K562 (cell line): Measurements from ENCODE around the gene RBP3. TPM values are rescaled to one million over a fixed set of nuclear protein-coding genes. Genes with fewer than 3 reads are reported as not detected.

Source experiments
- DMBX1 ChIP-seq: fragments of 250-450 bp; sonication (Bioruptor Pico); IDR thresholded peaks from 2 replicates; pipeline ENCODE4 v1.8.0; 2022; ENCODE audit warnings: inconsistent platforms, mild to moderate bottlenecking, moderate library complexity, borderline replicate concordance
- EHMT2 ChIP-seq: fragments of 450-650 bp; IDR thresholded peaks from 2 replicates; pipeline ENCODE4 v1.6.1; 2018; ENCODE audit warnings: antibody characterized with exemption
- EZH2 ChIP-seq: IDR thresholded peaks from 2 replicates; pipeline ENCODE4 v1.6.1; 2012; ENCODE audit warnings: low read depth, mild to moderate bottlenecking, inconsistent platforms, low read length, borderline replicate concordance
- FOXK1 ChIP-seq: sonication (generic); formaldehyde crosslinking; IDR thresholded peaks from 2 replicates; pipeline ENCODE4 v1.8.0; 2022; ENCODE audit warnings: missing genetic modification reagents, mild to moderate bottlenecking, borderline replicate concordance
- GTF2A2 ChIP-seq: IDR thresholded peaks from 2 replicates; pipeline ENCODE4 v1.6.1; 2016; ENCODE audit warnings: mild to moderate bottlenecking, missing genetic modification characterization, missing compliant biosample characterization
- HNRNPK ChIP-seq: fragments of 200-400 bp; formaldehyde crosslinking; IDR thresholded peaks from one replicate; pipeline ENCODE4 v1.6.1; 2018; ENCODE audit warnings: mild to moderate bottlenecking, low read depth, low read length; ENCODE audit not compliant: poor library complexity, severe bottlenecking
- IFI16 ChIP-seq: fragments of 250-450 bp; sonication (Bioruptor Pico); IDR thresholded peaks from 2 replicates; pipeline ENCODE4 v2.1.2; 2022; ENCODE audit warnings: mild to moderate bottlenecking, inconsistent platforms
- MAFG ChIP-seq: fragments of 450-650 bp; conservative IDR thresholded peaks from 2 replicates; pipeline ENCODE4 v1.6.1; 2016; ENCODE audit warnings: missing genetic modification characterization, missing compliant biosample characterization
- NFE2 ChIP-seq: IDR thresholded peaks from 2 replicates; pipeline ENCODE4 v1.6.1; 2014; ENCODE audit warnings: antibody characterized with exemption, low read depth
- NRF1 ChIP-seq, 2 experiments: fragments of 450-650 bp; IDR thresholded peaks in 1 of 2; conservative IDR thresholded peaks in 1 of 2; 2 replicates each; pipeline ENCODE4 v1.6.1; 2014; ENCODE audit warnings: mild to moderate bottlenecking in 2 of 2
- OTX1 ChIP-seq: fragments of 450-650 bp; formaldehyde crosslinking; IDR thresholded peaks from 2 replicates; pipeline ENCODE4 v1.4.0; 2022; ENCODE audit warnings: mild to moderate bottlenecking
- PBX2 ChIP-seq, 2 experiments: IDR thresholded peaks in 1 of 2; conservative IDR thresholded peaks in 1 of 2; 2 replicates each; pipeline ENCODE4 v1.6.1; 2016; ENCODE audit warnings: low read depth in 2 of 2, mild to moderate bottlenecking in 1 of 2, missing compliant biosample characterization in 1 of 2, missing genetic modification characterization in 1 of 2, moderate library complexity in 1 of 2
- PPARD ChIP-seq: fragments of 250-450 bp; sonication (Bioruptor Pico); IDR thresholded peaks from 2 replicates; pipeline ENCODE4 v1.8.0; 2022; ENCODE audit warnings: inconsistent platforms, mild to moderate bottlenecking, moderate library complexity
- SPI1 ChIP-seq: IDR thresholded peaks from 2 replicates; pipeline ENCODE4 v1.6.1; 2011; ENCODE audit warnings: low read depth, low read length, control low read depth, borderline replicate concordance
- TAL1 ChIP-seq: fragments of 450-650 bp; IDR thresholded peaks from 2 replicates; pipeline ENCODE4 v1.6.1; 2016; ENCODE audit warnings: mild to moderate bottlenecking
- TCF3 ChIP-seq: sonication (generic); formaldehyde crosslinking; IDR thresholded peaks from 2 replicates; pipeline ENCODE4 v1.4.0; 2020; ENCODE audit warnings: mild to moderate bottlenecking, missing genetic modification reagents
- ZC3H8 ChIP-seq: fragments of 450-650 bp; IDR thresholded peaks from 2 replicates; pipeline ENCODE4 v1.6.1; 2017
- ZFP30 ChIP-seq: fragments of 250-450 bp; sonication (Bioruptor Pico); IDR thresholded peaks from 2 replicates; pipeline ENCODE4 v1.8.0; 2022; ENCODE audit warnings: moderate library complexity, mild to moderate bottlenecking, inconsistent platforms, borderline replicate concordance
- ZNF263 ChIP-seq: sonication (generic); formaldehyde crosslinking; IDR thresholded peaks from 2 replicates; pipeline ENCODE4 v1.8.0; 2022; ENCODE audit warnings: mild to moderate bottlenecking, missing genetic modification reagents, borderline replicate concordance
- ZNF316 ChIP-seq: fragments of 450-650 bp; IDR thresholded peaks from 2 replicates; pipeline ENCODE4 v1.6.1; 2016
- ZNF766 ChIP-seq: fragments of 200-800 bp; sonication (Bioruptor generic); conservative IDR thresholded peaks from 2 replicates; pipeline ENCODE4 v1.6.1; 2016; ENCODE audit warnings: missing genetic modification characterization, missing compliant biosample characterization
- ZZZ3 ChIP-seq: fragments of 450-650 bp; IDR thresholded peaks from 2 replicates; pipeline ENCODE4 v1.6.1; 2016; ENCODE audit warnings: antibody characterized with exemption, mild to moderate bottlenecking, moderate library complexity
- polyA plus RNA-seq, 8 experiments: library from polyadenylated mRNA; depleted of rRNA in 4 of 8; stranded (reverse) in 5 of 8; unstranded in 3 of 8; fragments of >200 nt; fragmentation: Nextera tagmentation in 2 of 8; fragmentation: Illumina TruSeq in 1 of 8; extraction: Ambion mirVana in 2 of 8; extraction: Trizol in 1 of 8; gene quantifications; 2 replicates each; pipeline versions ENCODE4 v1.2.1 to v1.2.3, GENCODE V29; 2011 to 2014; ENCODE audit warnings: inconsistent platforms in 1 of 8, missing spikeins in 1 of 8
- total RNA-seq, 7 experiments: library from RNA; depleted of rRNA in 6 of 7; stranded (reverse); fragments of >200 nt in 6 of 7; fragmentation: Illumina TruSeq in 2 of 7; extraction: Trizol in 2 of 7; gene quantifications; 2 replicates each; pipeline versions ENCODE4 v1.2.1 to v1.2.3, GENCODE V29; 2011 to 2021; ENCODE audit warnings: low replicate concordance in 1 of 7
- TF ChIP-seq, protein P1 (sequence below): sonication (generic); formaldehyde crosslinking; IDR thresholded peaks from 2 replicates; pipeline ENCODE4 v1.8.0; 2022; ENCODE audit warnings: missing genetic modification reagents, mild to moderate bottlenecking, borderline replicate concordance
- TF ChIP-seq, protein P2 (sequence below): IDR thresholded peaks from 2 replicates; pipeline ENCODE4 v1.6.1; 2014; ENCODE audit warnings: antibody characterized with exemption

Gene RBP3
- total and polyA plus RNA-seq, 9 of the 15 experiments (the other 6 are each of a cell fraction or from before 2014, with no cell fraction given), result not detected

GRCh38 chr10:47336387-47337134 lies 11.6 kb upstream of the RBP3 start (continued):
- TF ChIP-seq ZC3H8, result no peak
- TF ChIP-seq ZFP30 (CRISPR knock-in tag), result no peak
- no peak for TF ChIP-seq PPARD
- 0 out of 2 replicates have a peak, but pooled peaks have one; percentile 45 for TF ChIP-seq EZH2
- TF ChIP-seq, protein P1, sequence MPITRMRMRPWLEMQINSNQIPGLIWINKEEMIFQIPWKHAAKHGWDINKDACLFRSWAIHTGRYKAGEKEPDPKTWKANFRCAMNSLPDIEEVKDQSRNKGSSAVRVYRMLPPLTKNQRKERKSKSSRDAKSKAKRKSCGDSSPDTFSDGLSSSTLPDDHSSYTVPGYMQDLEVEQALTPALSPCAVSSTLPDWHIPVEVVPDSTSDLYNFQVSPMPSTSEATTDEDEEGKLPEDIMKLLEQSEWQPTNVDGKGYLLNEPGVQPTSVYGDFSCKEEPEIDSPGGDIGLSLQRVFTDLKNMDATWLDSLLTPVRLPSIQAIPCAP (CRISPR knock-in tag), result no peak
- TF ChIP-seq PBX2 (CRISPR knock-in tag; IDR thresholded peaks at IDR 0.05; ENCODE audit: low read depth), result no peak
- no peak; the same call in 1 of the 2 replicates for TF ChIP-seq PBX2 (tag; conservative IDR thresholded peaks at IDR 0.05; ENCODE audit: low read depth)
- peak; percentile 68 for TF ChIP-seq ZNF263 (CRISPR knock-in tag)
- TF ChIP-seq HNRNPK, result no peak
- peak; percentile 47 for TF ChIP-seq ZNF316
- no peak for TF ChIP-seq GTF2A2 (tag)
- peak; percentile 85 for TF ChIP-seq EHMT2
- no peak for TF ChIP-seq SPI1
- TF ChIP-seq, protein P2, sequence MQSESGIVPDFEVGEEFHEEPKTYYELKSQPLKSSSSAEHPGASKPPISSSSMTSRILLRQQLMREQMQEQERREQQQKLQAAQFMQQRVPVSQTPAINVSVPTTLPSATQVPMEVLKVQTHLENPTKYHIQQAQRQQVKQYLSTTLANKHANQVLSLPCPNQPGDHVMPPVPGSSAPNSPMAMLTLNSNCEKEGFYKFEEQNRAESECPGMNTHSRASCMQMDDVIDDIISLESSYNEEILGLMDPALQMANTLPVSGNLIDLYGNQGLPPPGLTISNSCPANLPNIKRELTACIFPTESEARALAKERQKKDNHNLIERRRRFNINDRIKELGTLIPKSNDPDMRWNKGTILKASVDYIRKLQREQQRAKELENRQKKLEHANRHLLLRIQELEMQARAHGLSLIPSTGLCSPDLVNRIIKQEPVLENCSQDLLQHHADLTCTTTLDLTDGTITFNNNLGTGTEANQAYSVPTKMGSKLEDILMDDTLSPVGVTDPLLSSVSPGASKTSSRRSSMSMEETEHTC, result no peak
- TF ChIP-seq ZZZ3, result no peak
- peak; percentile 80 for TF ChIP-seq ZNF766 (CRISPR knock-in tag)
- TF ChIP-seq MAFG (tag), result 0 out of 2 replicates have a peak, but pooled peaks have one; percentile 8
- no peak; the same call in 1 of the 2 replicates for TF ChIP-seq DMBX1
- TF ChIP-seq TCF3 (CRISPR knock-in tag), result peak; percentile 72
- peak; percentile 60; the same call in 1 of the 2 replicates for TF ChIP-seq TAL1
- peak; percentile 14 to 29; a peak in 1 of 4 replicates for TF ChIP-seq NRF1 (conservative IDR thresholded peaks at IDR 0.05 in 1 of 2, IDR thresholded peaks at IDR 0.05 in 1 of 2)
- no peak; the same call in 1 of the 2 replicates for TF ChIP-seq NFE2
- no peak for TF ChIP-seq IFI16 (CRISPR knock-in tag)
- TF ChIP-seq FOXK1 (CRISPR knock-in tag), result no peak
- 0 out of 2 replicates have a peak, but pooled peaks have one; percentile 8 for TF ChIP-seq OTX1
